B cell (primary cell): ENCODE measurements around the gene SPOCK1. TPM values are rescaled to one million over a fixed set of nuclear protein-coding genes. Genes with fewer than 3 reads are reported as not detected.

Experiments
- ATAC-seq: fragments of 200-7000 bp; cut with Tn5 transposase; one replicate; pipeline ENCODE4 v1.10.0; 2021; ENCODE audit warnings: low read depth, mild to moderate bottlenecking, moderate number of reproducible peaks, moderate library complexity
- CTCF ChIA-PET: fragments of 350-600 bp; sonication (Branson Sonifier 250); formaldehyde crosslinking; loops from one replicate; lab custom pipeline; 2021; ENCODE audit warnings: antibody characterized with exemption, inconsistent platforms; lab: Charles Lee
- POLR2A ChIA-PET: fragments of 350-600 bp; sonication (Branson Sonifier 250); formaldehyde crosslinking; loops from one replicate; lab custom pipeline; 2021; ENCODE audit warnings: antibody characterized with exemption; lab: Charles Lee
- DNase-seq: peaks from one replicate; pipeline ENCODE4 v3.0.0; 2013
- H2AFZ ChIP-seq: 2 replicates; pipeline ENCODE4 v1.6.1; 2012; ENCODE audit warnings: mild to moderate bottlenecking, low read depth, low read length; ENCODE audit not compliant: insufficient read depth, poor library complexity, severe bottlenecking
- H3K27ac ChIP-seq, 2 donors: 1 replicate in 1 of 2; 2 replicates in 1 of 2; pipeline ENCODE4 v1.5.1; 2012 to 2013; ENCODE audit warnings: low read length in 2 of 2, mild to moderate bottlenecking in 2 of 2, moderate library complexity in 1 of 2
- H3K27me3 ChIP-seq, 4 experiments: fragments of 200-600 bp in 1 of 4; sonication (generic) in 1 of 4; replicated peaks in 1 of 4; 1 replicate in 2 of 4; 2 replicates in 2 of 4; pipeline versions ENCODE4 v1.6.1 to v1.7.0; 2013 to 2016; ENCODE audit warnings: low read length in 3 of 4, mild to moderate bottlenecking in 2 of 4, mixed read lengths in 1 of 4, moderate library complexity in 1 of 4; ENCODE audit not compliant: insufficient read depth in 4 of 4, control insufficient read depth in 3 of 4; ENCODE audit errors: control extremely low read depth in 1 of 4
- H3K36me3 ChIP-seq, 2 experiments: replicated peaks in 1 of 2; 1 replicate in 1 of 2; 2 replicates in 1 of 2; pipeline versions ENCODE4 v1.6.1 to v1.7.1; 2013; ENCODE audit warnings: low read length in 1 of 2; ENCODE audit not compliant: insufficient read depth in 2 of 2, control insufficient read depth in 1 of 2; ENCODE audit errors: control extremely low read depth in 1 of 2, extremely low read depth in 1 of 2
- H3K4me1 ChIP-seq, 2 donors: fragments of 200-600 bp in 1 of 2; sonication (generic) in 1 of 2; 1 replicate in 1 of 2; 2 replicates in 1 of 2; pipeline versions ENCODE4 v1.5.1 to v1.6.1; 2013 to 2017; ENCODE audit warnings: low read length in 2 of 2; ENCODE audit not compliant: control insufficient read depth in 2 of 2, insufficient read depth in 2 of 2
- H3K4me2 ChIP-seq: replicated peaks from 2 replicates; pipeline ENCODE3; 2012; ENCODE audit warnings: mild to moderate bottlenecking, low read depth, low read length; ENCODE audit not compliant: poor library complexity, severe bottlenecking
- H3K4me3 ChIP-seq, 5 experiments: fragments of 200-600 bp in 1 of 5; sonication (generic) in 1 of 5; 1 replicate in 3 of 5; 2 replicates in 2 of 5; pipeline versions ENCODE4 v1.5.1 to v1.7.0; 2011 to 2016; ENCODE audit warnings: low read length in 4 of 5, mild to moderate bottlenecking in 4 of 5, low read depth in 2 of 5, control low read depth in 1 of 5, moderate library complexity in 1 of 5; ENCODE audit not compliant: insufficient read depth in 1 of 5; ENCODE audit errors: control extremely low read depth in 1 of 5, extremely low read depth in 1 of 5
- H3K79me2 ChIP-seq: fragments of 200-600 bp; sonication (generic); one replicate; pipeline ENCODE4 v1.6.0; 2016; ENCODE audit warnings: low read length; ENCODE audit not compliant: control insufficient read depth, insufficient read depth
- H3K9ac ChIP-seq: fragments of 200-600 bp; sonication (generic); 2 replicates; pipeline ENCODE4 v1.6.1; 2017; ENCODE audit warnings: mild to moderate bottlenecking, low read length, moderate library complexity
- H3K9me3 ChIP-seq, 3 donors: one replicate each; pipeline versions ENCODE4 v1.6.1 to v1.7.1; 2013; ENCODE audit warnings: low read length in 2 of 3; ENCODE audit not compliant: control insufficient read depth in 2 of 3, insufficient read depth in 1 of 3; ENCODE audit errors: control extremely low read depth in 1 of 3
- H4K20me1 ChIP-seq: 2 replicates; pipeline ENCODE4 v1.6.0; 2012; ENCODE audit warnings: mild to moderate bottlenecking, low read length; ENCODE audit not compliant: insufficient read depth, control insufficient read depth, poor library complexity, severe bottlenecking
- H3K27ac Mint-ChIP-seq: one replicate; pipeline ENCODE4 v1.8.0; 2021; ENCODE audit warnings: mixed read lengths
- H3K27me3 Mint-ChIP-seq: one replicate; pipeline ENCODE4 v1.8.0; 2021; ENCODE audit warnings: mixed read lengths
- H3K4me1 Mint-ChIP-seq: one replicate; pipeline ENCODE4 v1.8.0; 2021; ENCODE audit warnings: mixed read lengths
- H3K4me3 Mint-ChIP-seq: one replicate; pipeline ENCODE4 v1.8.0; 2021; ENCODE audit warnings: mixed read lengths
- H3K9me3 Mint-ChIP-seq: one replicate; pipeline ENCODE4 v1.8.0; 2022; ENCODE audit warnings: mixed read lengths; ENCODE audit not compliant: insufficient read depth
- EZH2 ChIP-seq: IDR thresholded peaks from 2 replicates; pipeline ENCODE4 v1.6.1; 2012; ENCODE audit warnings: borderline replicate concordance, low read depth, mild to moderate bottlenecking, moderate library complexity, low read length; ENCODE audit not compliant: insufficient read depth, poor library complexity, severe bottlenecking
- WGBS: methylation state at CpG from one replicate; pipeline ENCODE4 v1.1.5; 2013; ENCODE audit warnings: missing lambda C conversion rate; ENCODE audit not compliant: insufficient coverage; 5-methylcytosine and 5-hydroxymethylcytosine counted together
- intact Hi-C: fragments of 100-400 bp; cut with micrococcal nuclease; formaldehyde crosslinking; loops from one replicate; pipeline ENCODE4 v1.10.0; 2022
- polyA plus RNA-seq: library from polyadenylated mRNA; depleted of rRNA; stranded (reverse); fragments of >200 nt; gene quantifications from 2 replicates; pipeline ENCODE4 v1.2.3, GENCODE V29; 2012
- total RNA-seq, 2 donors: library from RNA; stranded (reverse); fragments of 120-200 nt in 1 of 2; gene quantifications; 1 replicate in 1 of 2; 2 replicates in 1 of 2; pipeline versions ENCODE4 v1.2.3 to v1.2.4, GENCODE V29; 2013 to 2022
- TF ChIP-seq, protein P1 (sequence below): fragments of 200-600 bp; IDR thresholded peaks from one replicate; pipeline ENCODE4 v1.8.0; 2022; ENCODE audit warnings: antibody characterized with exemption, mild to moderate bottlenecking

SPOCK1 gene
- total and polyA plus RNA-seq, 2 donors (not counting 1 experiment from before 2014, with no cell fraction given), result not detected

GRCh38 chr5:137236849-137237507, 262.1 kb downstream of the SPOCK1 start:
- H3K27ac ChIP-seq, result no peak overlapping the region
- no peak for DNase-seq
- H3K9ac ChIP-seq, result no peak overlapping the region
- H3K4me3 ChIP-seq, result no peak overlapping the region
- H3K9me3 Mint-ChIP-seq, result no peaks in the 10 kb centered on the region
- TF ChIP-seq EZH2, result no peak
- TF ChIP-seq, protein P1, sequence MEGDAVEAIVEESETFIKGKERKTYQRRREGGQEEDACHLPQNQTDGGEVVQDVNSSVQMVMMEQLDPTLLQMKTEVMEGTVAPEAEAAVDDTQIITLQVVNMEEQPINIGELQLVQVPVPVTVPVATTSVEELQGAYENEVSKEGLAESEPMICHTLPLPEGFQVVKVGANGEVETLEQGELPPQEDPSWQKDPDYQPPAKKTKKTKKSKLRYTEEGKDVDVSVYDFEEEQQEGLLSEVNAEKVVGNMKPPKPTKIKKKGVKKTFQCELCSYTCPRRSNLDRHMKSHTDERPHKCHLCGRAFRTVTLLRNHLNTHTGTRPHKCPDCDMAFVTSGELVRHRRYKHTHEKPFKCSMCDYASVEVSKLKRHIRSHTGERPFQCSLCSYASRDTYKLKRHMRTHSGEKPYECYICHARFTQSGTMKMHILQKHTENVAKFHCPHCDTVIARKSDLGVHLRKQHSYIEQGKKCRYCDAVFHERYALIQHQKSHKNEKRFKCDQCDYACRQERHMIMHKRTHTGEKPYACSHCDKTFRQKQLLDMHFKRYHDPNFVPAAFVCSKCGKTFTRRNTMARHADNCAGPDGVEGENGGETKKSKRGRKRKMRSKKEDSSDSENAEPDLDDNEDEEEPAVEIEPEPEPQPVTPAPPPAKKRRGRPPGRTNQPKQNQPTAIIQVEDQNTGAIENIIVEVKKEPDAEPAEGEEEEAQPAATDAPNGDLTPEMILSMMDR, result no peak
- intact Hi-C loops, result no loop called here
- H3K4me1 ChIP-seq, result no peaks in the 10 kb centered on the region
- WGBS, result 84% methylated on average over 3 of the region's 5 CpGs
- H3K27me3 ChIP-seq, result no peaks in the 10 kb centered on the region
- peaks cover 3% of the 10 kb centered on the region for H3K27me3 Mint-ChIP-seq
- no peak for ATAC-seq
- no peak overlapping the region for H2AFZ ChIP-seq
- no peaks in the 10 kb centered on the region for H3K36me3 ChIP-seq
- H3K27ac Mint-ChIP-seq, result no peak overlapping the region
- H3K4me2 ChIP-seq, result no peak overlapping the region
- H3K9me3 ChIP-seq, result no peaks in the 10 kb centered on the region
- POLR2A ChIA-PET, result no interaction called here
- CTCF ChIA-PET, result no interaction called here
- H4K20me1 ChIP-seq, result no peaks in the 10 kb centered on the region
- no peak overlapping the region for H3K4me3 Mint-ChIP-seq
- H3K79me2 ChIP-seq, result no peaks in the 10 kb centered on the region
- no peaks in the 10 kb centered on the region for H3K4me1 Mint-ChIP-seq

- Mint-ChIP-seq H3K27ac (no peak overlapping the region), H3K27me3 (peaks cover 3% of the 10 kb centered on the region), H3K9me3 (no peaks in the 10 kb centered on the region), H3K4me3 (no peak overlapping the region), H3K4me1 (no peaks in the 10 kb centered on the region)
- DNase-seq (no peak), ATAC-seq (no peak)
- TF ChIP-seq, protein P1, result no peak
- TF ChIP-seq EZH2, result no peak
- Histone ChIP-seq H3K27me3 (no peaks in the 10 kb centered on the region), H3K4me2 (no peak overlapping the region), H3K9me3 (no peaks in the 10 kb centered on the region), H2AFZ (no peak overlapping the region), H3K79me2 (no peaks in the 10 kb centered on the region), H4K20me1 (no peaks in the 10 kb centered on the region), H3K4me1 (no peaks in the 10 kb centered on the region), H3K27ac (no peak overlapping the region), H3K4me3 (no peak overlapping the region), H3K36me3 (no peaks in the 10 kb centered on the region), H3K9ac (no peak overlapping the region)
- WGBS, result 68% methylated on average over 2 of the region's 2 CpGs
- ChIA-PET POLR2A (no interaction called here), CTCF (no interaction called here)
- intact Hi-C loops, result no loop called here
Observed at GRCh38 chr5:137236252-137236651, 262.9 kb downstream of the SPOCK1 start.
